ENCODE data around the gene TIAM2.
"Not testable (repeated sequence)": the region's sequence is repeated elsewhere in the genome, so short reads cannot be mapped to it uniquely, and the experiment has no call there.

TIAM2 gene

GRCh38 chr6:155103083-155103645 is 108.0 kb downstream of the TIAM2 start:
- not testable (repeated sequence) for DNase-seq (ENCODE audit: low spot score)

- DNase-seq (ENCODE audit: low spot score): no peak
Measured at GRCh38 chr6:155103816-155104366, 108.8 kb downstream of the TIAM2 start.

GRCh38 chr6:155106456-155107115 is 111.5 kb downstream of the TIAM2 start:
- DNase-seq (ENCODE audit: low spot score): no peak

- DNase-seq (ENCODE audit: low spot score): no peak
Measured at GRCh38 chr6:155107432-155108069, 112.4 kb downstream of the TIAM2 start.

- DNase-seq (ENCODE audit: low spot score): no peak
Measured at GRCh38 chr6:155108070-155108820, 113.1 kb downstream of the TIAM2 start.

- DNase-seq (ENCODE audit: low spot score): no peak
Measured at GRCh38 chr6:155110721-155111120, 115.6 kb downstream of the TIAM2 start.

- DNase-seq (ENCODE audit: low spot score): no peak
Measured at GRCh38 chr6:155112757-155113156, 117.6 kb downstream of the TIAM2 start.

- DNase-seq (ENCODE audit: low spot score): no peak
Measured at GRCh38 chr6:155115893-155116570, 120.9 kb downstream of the TIAM2 start.

GRCh38 chr6:155116571-155116910 is 121.4 kb downstream of the TIAM2 start:
- no peak for DNase-seq (ENCODE audit: low spot score)

- DNase-seq (ENCODE audit: low spot score): no peak
Measured at GRCh38 chr6:155117256-155117655, 122.1 kb downstream of the TIAM2 start.

- DNase-seq (ENCODE audit: low spot score): no peak
Measured at GRCh38 chr6:155117785-155118184, 122.7 kb downstream of the TIAM2 start.

- DNase-seq (ENCODE audit: low spot score): not testable (repeated sequence)
Measured at GRCh38 chr6:155119201-155119600, 124.1 kb downstream of the TIAM2 start.

- peak; percentile 64 for DNase-seq (ENCODE audit: low spot score)
Measured at GRCh38 chr6:155120034-155120433, 124.9 kb downstream of the TIAM2 start.

- DNase-seq (ENCODE audit: low spot score): no peak
Measured at GRCh38 chr6:155121294-155121693, 126.2 kb downstream of the TIAM2 start.

- no peak for DNase-seq (ENCODE audit: low spot score)
Measured at GRCh38 chr6:155121699-155122098, 126.6 kb downstream of the TIAM2 start.

GRCh38 chr6:155122199-155122950 is 127.3 kb downstream of the TIAM2 start:
- no peak for DNase-seq (ENCODE audit: low spot score)

GRCh38 chr6:155123520-155123919 is 128.4 kb downstream of the TIAM2 start:
- DNase-seq (ENCODE audit: low spot score): no peak

- no peak for DNase-seq (ENCODE audit: low spot score)
Measured at GRCh38 chr6:155125906-155126305, 130.8 kb downstream of the TIAM2 start.

- DNase-seq (ENCODE audit: low spot score): peak; percentile 50
Measured at GRCh38 chr6:155126727-155127439, 131.8 kb downstream of the TIAM2 start.

GRCh38 chr6:155128977-155129376 is 133.9 kb downstream of the TIAM2 start:
- DNase-seq (ENCODE audit: low spot score): no peak

- DNase-seq (ENCODE audit: low spot score): no peak
Measured at GRCh38 chr6:155129744-155130143, 134.6 kb downstream of the TIAM2 start.

Data from iPS-NIHi11 (cell line).